Measurements from ENCODE around the gene HOXB1.

HOXB1 gene

DNA sequence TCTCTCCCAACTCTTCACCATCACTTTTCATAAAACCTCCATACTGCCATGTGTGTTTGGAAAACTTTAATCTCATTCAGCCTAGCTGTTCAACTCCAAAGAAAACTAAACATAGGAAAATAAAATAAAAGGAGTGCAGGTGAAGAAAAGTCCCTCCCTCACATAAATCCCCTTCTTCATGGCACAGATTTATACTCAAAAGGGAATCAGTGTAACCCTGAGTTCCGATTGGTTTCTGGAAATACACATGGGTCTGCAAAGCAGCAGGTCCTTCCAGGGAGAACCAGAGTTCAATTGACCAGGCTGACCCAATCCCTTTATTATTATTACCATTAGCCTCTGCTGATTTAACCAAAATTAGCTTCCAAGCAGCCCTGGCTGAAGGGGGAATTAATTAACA lies 23.0 kb upstream of the HOXB1 start:
- H3K27me3 Mint-ChIP-seq, result peaks cover 50 to 78% of the 10 kb centered on the region in 2 donors
- no peak overlapping the region for H3K27ac Mint-ChIP-seq
- H3K4me3 Mint-ChIP-seq, result no peak overlapping the region
- no peaks in the 10 kb centered on the region for H3K9me3 Mint-ChIP-seq
- no peak for DNase-seq
- ATAC-seq (replicated peaks), result no peak
- peaks cover 5 to 30% of the 10 kb centered on the region in 2 donors for H3K4me1 Mint-ChIP-seq
- H3K36me3 Mint-ChIP-seq, result peaks cover 2 to 5% of the 10 kb centered on the region in 2 donors

DNA sequence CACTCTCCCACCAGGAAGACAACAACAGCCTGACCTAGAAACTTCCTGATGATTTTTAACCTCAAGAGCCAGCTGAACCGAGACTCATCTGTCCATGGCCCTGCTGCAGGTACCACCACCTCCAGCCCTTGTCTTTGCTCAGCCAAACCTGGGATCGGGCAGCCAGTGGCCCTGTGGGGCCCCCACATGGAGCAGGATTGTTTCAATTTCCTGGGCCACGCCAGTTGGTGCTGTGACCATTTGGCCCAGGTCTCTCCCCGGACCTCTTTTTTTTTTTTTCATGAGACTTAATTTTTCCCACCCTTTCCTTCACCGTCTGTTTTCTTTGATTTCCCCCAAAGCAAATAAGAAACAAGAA lies 22.4 kb upstream of the HOXB1 start:
- Mint-ChIP-seq H3K4me3 (no peak overlapping the region), H3K9me3 (no peaks in the 10 kb centered on the region), H3K36me3 (peaks cover 2 to 5% of the 10 kb centered on the region in 2 donors), H3K27me3 (peaks cover 44 to 77% of the 10 kb centered on the region in 2 donors), H3K4me1 (peaks cover 5 to 30% of the 10 kb centered on the region in 2 donors), H3K27ac (no peak overlapping the region)
- no peak for DNase-seq
- no peak for ATAC-seq (replicated peaks)

DNA sequence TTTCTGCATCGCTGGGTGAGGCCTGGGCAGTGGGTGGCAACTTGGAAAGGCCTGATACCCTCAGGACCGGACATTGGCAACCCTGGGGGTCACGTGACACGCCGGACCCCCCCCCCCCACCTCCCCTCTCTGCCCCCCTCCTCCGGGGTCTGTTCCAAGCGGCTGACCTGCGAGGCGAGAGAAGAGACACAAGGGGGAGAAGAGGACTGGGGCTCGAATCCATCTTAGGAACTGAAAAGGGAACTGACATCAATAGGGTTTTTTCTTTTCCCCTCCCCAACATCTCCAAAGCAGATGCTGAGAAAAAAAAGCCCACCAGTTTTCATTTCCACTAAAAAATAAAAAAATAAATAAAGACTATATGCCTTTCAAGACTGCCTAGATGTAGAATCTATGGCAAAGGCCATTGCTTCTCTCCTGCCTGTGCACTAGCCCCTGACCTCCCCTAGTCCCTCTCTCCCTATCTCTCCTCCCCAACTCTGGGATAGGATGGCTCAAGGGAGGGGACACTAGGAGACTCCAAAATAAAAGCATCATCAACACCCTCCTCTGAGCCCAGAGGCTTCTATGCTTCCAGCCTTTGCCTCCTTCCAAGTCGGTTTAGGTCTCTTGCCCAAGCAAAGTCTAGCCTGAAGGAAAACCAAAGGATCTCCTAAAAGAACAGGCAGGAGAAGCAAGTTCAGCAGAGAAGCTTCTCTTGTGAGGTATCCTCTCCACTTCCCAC lies 21.8 kb upstream of the HOXB1 start:
- H3K9me3 Mint-ChIP-seq, result no peaks in the 10 kb centered on the region
- H3K4me1 Mint-ChIP-seq, result peaks cover 8 to 30% of the 10 kb centered on the region in 2 donors
- peaks cover 2 to 5% of the 10 kb centered on the region in 2 donors for H3K36me3 Mint-ChIP-seq
- peaks cover 42 to 72% of the 10 kb centered on the region in 2 donors for H3K27me3 Mint-ChIP-seq
- no peak overlapping the region for H3K27ac Mint-ChIP-seq
- H3K4me3 Mint-ChIP-seq, result no peak overlapping the region
- peak; percentile 41 to 45 for ATAC-seq (replicated peaks)
- no peak for DNase-seq

DNA sequence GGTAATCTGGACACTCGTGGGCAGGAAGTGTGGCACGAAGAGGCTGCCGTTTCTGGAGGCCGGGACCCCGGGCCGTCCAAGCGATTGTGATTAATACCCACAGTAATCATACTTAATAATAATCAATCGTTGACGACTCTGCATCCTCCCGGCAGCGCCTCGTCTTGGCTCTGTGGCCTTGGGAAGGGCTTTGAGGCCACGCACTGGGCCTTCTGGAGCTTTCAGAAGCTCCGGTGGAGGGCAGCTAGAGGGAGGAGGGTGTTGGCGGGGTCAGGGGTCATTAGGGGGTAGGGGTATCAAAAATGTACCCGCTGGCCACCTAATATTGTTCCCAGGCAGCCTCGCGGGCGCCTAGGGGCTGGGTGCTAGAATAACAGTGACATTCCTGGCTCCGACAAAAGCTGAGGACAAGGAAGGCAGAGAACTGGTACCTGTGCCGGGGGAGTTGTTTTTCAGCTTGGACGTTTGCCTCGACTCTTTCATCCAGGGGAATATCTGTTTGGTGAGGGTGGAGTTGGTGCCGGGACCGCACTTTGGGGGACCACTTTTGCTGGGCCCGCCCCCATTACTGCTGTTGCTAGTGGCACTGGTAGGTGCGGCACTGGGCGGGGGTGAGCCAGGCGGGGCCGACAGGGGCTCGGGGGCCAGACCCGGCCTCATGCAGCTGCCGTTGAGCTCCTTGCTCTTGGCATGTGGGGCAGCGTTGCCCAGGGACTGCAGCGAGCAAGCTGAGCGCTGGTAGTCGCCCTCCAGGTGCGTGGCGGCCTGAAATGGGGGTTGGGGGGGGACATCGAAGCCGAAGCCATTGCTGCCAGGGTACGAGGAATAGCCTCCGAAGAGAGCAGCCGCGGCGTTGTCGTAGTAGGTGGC lies 21.0 kb upstream of the HOXB1 start:
- peaks cover 8 to 30% of the 10 kb centered on the region in 2 donors for H3K4me1 Mint-ChIP-seq
- no peak for ATAC-seq (replicated peaks)
- H3K27ac Mint-ChIP-seq, result no peak overlapping the region
- no peak overlapping the region for H3K4me3 Mint-ChIP-seq
- peaks cover 42 to 66% of the 10 kb centered on the region in 2 donors for H3K27me3 Mint-ChIP-seq
- no peaks in the 10 kb centered on the region for H3K9me3 Mint-ChIP-seq
- peaks cover 2 to 5% of the 10 kb centered on the region in 2 donors for H3K36me3 Mint-ChIP-seq
- no peak for DNase-seq

DNA sequence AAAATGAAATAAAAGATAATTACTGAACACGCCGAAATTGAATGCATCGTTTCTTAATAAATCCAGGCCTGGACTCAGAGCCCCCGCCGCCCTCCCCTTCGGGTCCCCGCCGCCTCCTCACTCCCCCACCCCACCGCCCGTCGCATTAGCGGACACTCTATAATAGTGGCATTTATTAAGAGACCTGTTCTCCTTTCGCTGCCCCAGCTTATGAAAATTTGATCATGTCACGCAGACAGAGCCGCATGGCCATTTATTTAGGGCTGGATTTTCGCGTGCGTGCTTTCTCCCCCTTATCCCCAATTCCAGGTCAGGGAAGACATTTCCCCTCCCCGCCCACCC lies 20.4 kb upstream of the HOXB1 start:
- Mint-ChIP-seq H3K9me3 (no peaks in the 10 kb centered on the region), H3K4me3 (no peak overlapping the region), H3K4me1 (peaks cover 8 to 37% of the 10 kb centered on the region in 2 donors), H3K36me3 (peaks cover 2 to 5% of the 10 kb centered on the region in 2 donors), H3K27ac (no peak overlapping the region), H3K27me3 (peaks cover 42 to 66% of the 10 kb centered on the region in 2 donors)
- ATAC-seq (replicated peaks), result no peak
- DNase-seq, result no peak

DNA sequence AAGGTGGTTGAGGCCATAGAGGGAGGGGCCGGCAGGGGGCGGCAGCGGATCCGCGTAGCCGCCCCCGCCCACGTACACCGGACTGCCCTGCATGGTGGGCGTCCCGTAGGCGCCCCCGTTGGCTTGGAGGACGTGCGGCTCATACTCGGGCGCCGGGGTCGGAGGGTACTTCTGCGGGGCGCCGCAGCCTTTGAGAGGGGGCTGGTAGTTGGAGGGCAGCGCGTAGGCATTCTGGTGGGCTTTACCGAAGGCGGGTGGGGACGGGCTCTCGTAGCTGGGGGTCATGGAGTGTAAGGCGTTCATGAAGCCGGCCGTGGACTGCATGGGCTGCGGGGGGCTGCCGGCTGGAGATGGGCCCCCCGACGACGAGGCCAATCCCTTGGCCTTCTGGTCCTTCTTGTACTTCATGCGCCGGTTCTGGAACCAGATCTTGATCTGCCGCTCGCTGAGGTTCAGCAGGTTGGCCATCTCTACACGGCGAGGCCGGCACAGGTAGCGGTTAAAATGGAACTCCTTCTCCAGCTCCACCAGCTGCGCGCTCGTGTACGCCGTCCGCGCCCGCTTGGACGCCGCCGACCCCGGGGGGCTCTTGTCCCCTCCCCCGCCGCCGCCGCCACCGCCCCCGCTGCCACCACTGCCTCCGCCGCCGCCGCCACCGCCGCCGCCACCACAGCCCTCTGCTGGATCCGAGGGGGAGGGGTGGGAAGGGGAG lies 19.8 kb upstream of the HOXB1 start:
- ATAC-seq (replicated peaks) (no peak), DNase-seq (no peak)
- peaks cover 2 to 5% of the 10 kb centered on the region in 2 donors for H3K36me3 Mint-ChIP-seq
- H3K9me3 Mint-ChIP-seq, result no peaks in the 10 kb centered on the region
- peaks cover 7 to 34% of the 10 kb centered on the region in 2 donors for H3K4me1 Mint-ChIP-seq
- no peak overlapping the region for H3K4me3 Mint-ChIP-seq
- H3K27ac Mint-ChIP-seq, result no peak overlapping the region
- H3K27me3 Mint-ChIP-seq, result peaks cover 42 to 66% of the 10 kb centered on the region in 2 donors

DNA sequence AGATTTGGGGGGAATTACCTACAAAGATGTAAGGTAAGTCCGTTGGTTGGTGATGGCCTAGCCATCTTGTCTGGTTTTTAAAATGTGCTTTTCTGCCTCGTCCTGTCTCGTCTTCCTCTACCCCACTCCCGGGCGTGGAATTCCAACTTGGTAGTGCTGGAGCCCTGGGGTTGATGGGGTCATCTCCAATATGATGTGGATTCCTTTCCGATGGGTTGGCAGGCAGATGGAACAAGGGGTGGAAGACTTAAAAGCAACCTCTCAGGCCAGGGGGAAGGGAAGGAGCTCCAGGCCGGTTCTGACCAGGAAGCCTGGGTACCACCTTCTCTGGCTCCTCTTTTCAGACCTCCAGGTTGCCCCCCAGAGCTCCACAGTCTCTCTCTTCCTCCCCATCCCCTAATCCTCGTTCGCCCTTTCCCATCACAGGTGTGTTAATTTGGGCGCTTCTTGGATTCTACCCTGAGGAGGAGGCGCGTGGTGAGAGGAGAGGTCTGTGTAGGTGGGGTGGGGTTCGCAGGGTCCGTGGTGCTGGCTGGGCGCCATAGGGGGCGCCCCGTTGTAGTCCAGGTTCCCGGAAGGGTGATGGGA lies 19.2 kb upstream of the HOXB1 start:
- no peak for ATAC-seq (replicated peaks)
- peaks cover 5 to 28% of the 10 kb centered on the region in 2 donors for H3K4me1 Mint-ChIP-seq
- H3K27ac Mint-ChIP-seq, result peak overlapping the region; percentile 42
- no peak for DNase-seq
- H3K9me3 Mint-ChIP-seq, result no peaks in the 10 kb centered on the region
- H3K4me3 Mint-ChIP-seq, result no peak overlapping the region
- peaks cover 2 to 5% of the 10 kb centered on the region in 2 donors for H3K36me3 Mint-ChIP-seq
- peaks cover 43 to 66% of the 10 kb centered on the region in 2 donors for H3K27me3 Mint-ChIP-seq

DNA sequence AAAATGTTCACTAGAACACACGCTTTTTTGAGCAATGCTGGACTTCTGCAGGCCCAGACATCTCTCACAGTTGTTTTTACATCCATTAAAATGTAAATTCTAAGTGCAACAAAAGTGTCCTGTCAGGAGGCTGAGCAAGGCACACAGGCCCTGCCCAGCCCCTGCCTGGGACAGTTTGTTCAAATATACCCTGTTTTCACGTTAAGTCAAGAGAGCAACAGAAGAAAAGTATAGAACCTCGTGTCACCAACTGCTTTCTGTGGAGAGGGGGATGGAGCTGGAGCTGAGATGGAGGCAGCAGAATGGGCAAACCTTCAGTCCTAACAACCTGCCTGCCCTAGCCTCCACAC lies 18.4 kb upstream of the HOXB1 start:
- peaks cover 6 to 25% of the 10 kb centered on the region in 2 donors for H3K4me1 Mint-ChIP-seq
- H3K27me3 Mint-ChIP-seq, result peaks cover 40 to 66% of the 10 kb centered on the region in 2 donors
- H3K9me3 Mint-ChIP-seq, result no peaks in the 10 kb centered on the region
- ATAC-seq (replicated peaks) (no peak), DNase-seq (no peak)
- no peak overlapping the region for H3K27ac Mint-ChIP-seq
- H3K36me3 Mint-ChIP-seq, result peaks cover 0 to 5% of the 10 kb centered on the region in 2 donors
- H3K4me3 Mint-ChIP-seq, result no peak overlapping the region

DNA sequence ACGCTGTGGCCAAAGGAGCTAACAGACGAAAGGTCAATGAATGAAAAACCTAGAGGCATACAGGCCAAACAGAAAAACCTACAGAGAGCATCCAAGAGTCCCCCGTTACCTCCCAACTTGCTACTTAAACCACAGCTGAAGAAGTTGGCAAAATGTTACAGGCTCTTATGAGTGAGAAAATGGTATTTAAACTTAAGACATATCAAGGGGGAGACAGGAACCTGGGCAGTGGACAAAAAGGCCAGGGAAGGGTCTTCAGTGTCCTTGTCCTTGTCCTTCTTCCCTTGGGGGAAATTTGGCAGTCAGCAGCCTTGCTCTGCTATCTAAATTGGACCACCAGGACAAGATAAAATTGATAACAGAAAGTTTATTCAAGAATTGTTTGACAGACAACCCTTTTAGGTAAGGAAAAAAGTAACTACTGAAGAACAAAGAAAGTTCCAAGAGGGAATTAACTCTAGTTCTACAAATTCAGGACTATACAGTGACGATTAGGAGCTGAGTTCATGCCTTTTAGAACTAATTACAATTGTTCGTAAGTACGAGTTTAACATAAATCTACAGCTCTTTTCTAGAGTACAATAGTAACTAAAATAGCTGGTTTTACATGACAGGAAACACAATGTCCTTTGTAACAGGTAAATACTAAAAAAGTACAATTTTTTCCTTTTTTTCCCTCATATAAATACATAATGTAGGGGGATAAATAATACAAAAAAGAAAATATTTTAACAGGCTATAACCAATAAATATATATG lies 17.9 kb upstream of the HOXB1 start:
- no peaks in the 10 kb centered on the region for H3K9me3 Mint-ChIP-seq
- DNase-seq (no peak), ATAC-seq (replicated peaks) (no peak)
- peaks cover 2 to 5% of the 10 kb centered on the region in 2 donors for H3K36me3 Mint-ChIP-seq
- peaks cover 10 to 30% of the 10 kb centered on the region in 2 donors for H3K4me1 Mint-ChIP-seq
- H3K4me3 Mint-ChIP-seq, result peak overlapping the region in 1 of 2 donors; percentile 46
- H3K27me3 Mint-ChIP-seq, result peaks cover 43 to 66% of the 10 kb centered on the region in 2 donors
- H3K27ac Mint-ChIP-seq, result no peak overlapping the region

DNA sequence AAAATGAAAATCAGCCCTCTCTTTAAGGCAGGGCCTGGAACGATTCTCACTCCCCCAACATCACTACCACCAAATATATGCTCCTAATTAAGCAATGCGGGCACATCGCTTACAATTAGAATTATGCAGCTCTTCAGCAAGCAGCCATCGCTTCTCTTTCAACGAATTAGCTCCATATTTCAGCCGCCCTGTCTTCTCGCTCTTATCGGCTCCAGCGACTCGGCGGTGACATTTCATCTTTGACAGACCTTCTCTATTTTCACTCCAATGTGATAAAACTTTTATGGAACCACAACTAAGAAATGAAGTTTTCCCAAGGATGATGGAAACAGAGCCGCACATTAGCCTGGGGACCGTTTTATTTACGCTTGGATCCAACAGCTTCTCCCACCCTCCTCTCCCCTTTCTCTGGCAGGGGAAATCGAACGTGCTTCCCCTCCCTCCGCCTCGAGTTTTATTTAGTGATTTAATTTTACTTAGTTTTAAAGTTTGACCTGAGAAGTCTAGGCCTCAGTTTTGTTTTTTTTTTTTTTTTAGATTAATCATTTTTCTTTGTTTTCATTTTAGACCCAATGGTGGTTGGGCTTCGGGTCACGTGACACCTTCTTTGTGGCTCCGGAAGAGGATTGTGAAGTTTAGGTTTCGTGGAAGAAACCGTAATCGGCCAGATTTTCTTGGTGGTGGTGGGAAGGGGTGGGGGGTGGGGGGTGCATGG lies 17.2 kb upstream of the HOXB1 start:
- peaks cover 2 to 5% of the 10 kb centered on the region in 2 donors for H3K36me3 Mint-ChIP-seq
- H3K27me3 Mint-ChIP-seq, result peaks cover 47 to 64% of the 10 kb centered on the region in 2 donors
- DNase-seq (no peak), ATAC-seq (replicated peaks) (no peak)
- no peak overlapping the region for H3K27ac Mint-ChIP-seq
- H3K4me3 Mint-ChIP-seq, result peak overlapping the region in 1 of 2 donors; percentile 46
- H3K4me1 Mint-ChIP-seq, result peaks cover 12 to 35% of the 10 kb centered on the region in 2 donors
- H3K9me3 Mint-ChIP-seq, result no peaks in the 10 kb centered on the region

DNA sequence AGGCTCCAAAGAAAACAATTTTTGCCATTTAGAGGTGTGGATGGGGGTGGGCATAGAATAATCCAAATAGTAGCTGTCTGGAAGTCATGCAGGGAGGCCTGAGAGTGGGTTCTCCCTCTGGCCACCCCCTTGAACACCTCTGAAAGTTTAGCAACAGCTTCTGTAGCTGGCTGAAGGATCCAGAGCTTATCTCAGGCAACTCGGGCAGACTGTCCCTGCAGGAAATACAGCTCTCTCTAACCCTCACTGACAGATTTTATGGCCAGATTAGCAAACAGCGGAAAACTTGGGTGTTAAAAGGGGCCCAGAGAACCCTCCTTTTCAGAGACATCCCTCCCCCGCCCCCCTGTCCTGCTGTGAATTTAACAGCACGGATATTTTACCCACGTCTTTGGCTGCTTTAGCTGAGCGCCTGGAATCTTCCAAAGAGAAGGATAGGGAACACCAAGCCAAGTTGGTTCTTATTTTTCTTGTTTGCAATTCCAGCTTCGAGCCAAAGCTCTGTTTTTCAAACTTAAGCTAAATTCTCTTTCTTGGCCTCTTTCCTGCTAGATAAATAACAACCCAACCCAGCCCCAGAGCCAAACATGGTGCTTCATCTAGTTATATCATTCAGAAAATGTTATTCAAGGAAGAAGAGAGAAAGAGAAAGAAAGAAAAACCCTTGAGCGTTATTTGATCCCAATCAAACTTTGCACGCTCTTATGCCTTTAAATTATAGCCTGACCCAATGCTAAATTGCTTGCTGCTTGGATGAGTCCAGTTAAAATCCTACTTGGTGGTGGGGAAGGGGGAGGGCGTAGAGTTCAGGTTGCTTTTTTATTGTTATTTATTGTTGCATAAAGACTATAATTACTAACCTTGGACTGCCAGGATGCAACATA lies 16.4 kb upstream of the HOXB1 start:
- ATAC-seq (replicated peaks) (no peak), DNase-seq (no peak)
- peaks cover 2 to 7% of the 10 kb centered on the region in 2 donors for H3K36me3 Mint-ChIP-seq
- H3K4me1 Mint-ChIP-seq, result peaks cover 15 to 37% of the 10 kb centered on the region in 2 donors
- no peaks in the 10 kb centered on the region for H3K9me3 Mint-ChIP-seq
- H3K27me3 Mint-ChIP-seq, result peaks cover 53 to 68% of the 10 kb centered on the region in 2 donors
- H3K4me3 Mint-ChIP-seq, result peak overlapping the region in 1 of 2 donors; percentile 7
- no peak overlapping the region for H3K27ac Mint-ChIP-seq

DNA sequence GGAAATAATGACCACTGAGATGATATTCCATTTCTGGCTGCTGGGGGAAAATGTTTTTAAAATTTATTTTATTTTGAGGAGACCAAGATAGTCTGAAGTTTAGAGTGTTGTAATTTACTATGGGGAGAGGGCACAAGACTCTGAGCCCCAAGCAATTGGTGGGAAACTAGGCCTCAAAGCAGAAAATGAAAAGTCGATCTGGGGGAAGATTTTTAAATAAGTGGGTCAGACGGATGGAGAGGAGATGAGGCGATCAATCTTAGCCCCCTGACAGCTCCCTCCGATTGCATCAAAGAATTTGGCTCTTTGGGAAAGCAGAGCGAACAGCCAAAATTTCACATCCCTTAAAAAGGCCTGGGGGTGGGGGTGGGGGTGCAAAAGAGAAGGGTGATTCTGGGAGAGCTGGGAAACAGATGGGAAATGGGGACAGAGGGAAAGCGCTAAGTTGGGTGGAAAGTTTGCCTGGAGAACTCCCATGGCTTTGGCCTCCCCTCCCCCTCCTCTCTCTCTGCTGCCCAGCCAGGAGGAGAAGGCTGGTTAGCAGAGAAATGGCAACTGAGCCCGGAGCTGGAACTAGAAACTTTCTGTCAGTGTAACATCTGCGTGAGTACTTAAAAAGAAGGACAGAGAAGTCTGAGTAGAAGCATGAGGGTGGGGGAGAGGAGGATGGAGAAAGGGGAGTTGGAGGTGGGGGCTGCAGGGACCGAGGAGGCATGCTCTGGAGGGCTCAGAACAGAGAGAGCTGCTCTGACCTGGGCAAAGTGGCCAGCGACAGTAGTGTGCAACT lies 15.5 kb upstream of the HOXB1 start:
- DNase-seq, result no peak
- Mint-ChIP-seq H3K9me3 (no peaks in the 10 kb centered on the region), H3K27ac (no peak overlapping the region), H3K27me3 (peaks cover 54 to 70% of the 10 kb centered on the region in 2 donors), H3K4me3 (no peak overlapping the region), H3K36me3 (peaks cover 2 to 12% of the 10 kb centered on the region in 2 donors), H3K4me1 (peaks cover 20 to 41% of the 10 kb centered on the region in 2 donors)
- ATAC-seq (replicated peaks), result no peak
